HG03135 (cell line): ENCODE results near the gene MST1R.
"Not testable (repeated sequence)": the region's sequence is repeated elsewhere in the genome, so short reads cannot be mapped to it uniquely, and the experiment has no call there.

ENCODE experiments used
- ATAC-seq: cut with Tn5 transposase; IDR thresholded peaks from one replicate; pipeline ENCODE4 v1.9.1; 2021; ENCODE audit warnings: mild to moderate bottlenecking, moderate library complexity; ENCODE audit not compliant: unreplicated experiment

MST1R gene

DNA sequence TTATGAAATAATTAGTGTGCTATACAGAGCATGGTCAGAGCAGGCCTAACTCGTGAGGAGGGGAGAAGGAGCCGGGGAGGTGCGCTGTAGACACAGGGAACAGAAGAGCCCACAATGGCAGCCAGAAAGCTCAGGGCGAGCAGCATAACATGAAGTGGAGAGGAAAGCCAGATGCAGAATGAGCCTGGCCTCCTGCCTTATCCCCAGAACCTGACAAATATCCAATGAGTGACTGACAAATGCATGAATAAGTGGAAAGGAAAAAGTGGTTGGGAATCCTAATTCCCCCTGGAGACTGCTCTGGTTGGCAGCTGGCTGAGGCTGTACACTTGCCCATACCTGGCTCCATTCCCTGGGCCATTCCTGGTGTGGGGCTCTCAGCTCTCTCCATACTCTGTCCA, 9.2 kb upstream of the MST1R start:
- ATAC-seq = no peak

DNA sequence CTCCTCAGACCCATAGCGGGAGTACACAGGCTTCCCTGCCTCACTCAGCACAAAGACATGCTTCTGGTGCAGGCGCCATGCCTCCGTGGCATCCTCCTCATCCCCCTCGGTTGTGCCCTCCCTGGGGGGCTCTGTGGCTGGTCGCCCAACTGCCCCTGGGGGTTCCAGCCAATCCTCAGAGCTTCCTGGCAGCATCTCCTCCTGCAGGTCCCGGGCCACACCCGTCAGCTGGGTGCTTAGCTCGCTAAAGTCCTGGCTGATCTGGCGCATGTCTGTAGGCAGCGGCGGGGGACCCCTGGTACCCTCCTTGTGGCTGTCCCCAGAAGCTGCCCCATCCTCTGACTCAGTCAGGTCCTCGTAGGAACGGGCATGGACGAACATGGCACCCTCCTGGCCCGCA, 7.9 kb upstream of the MST1R start:
- no peak for ATAC-seq

DNA sequence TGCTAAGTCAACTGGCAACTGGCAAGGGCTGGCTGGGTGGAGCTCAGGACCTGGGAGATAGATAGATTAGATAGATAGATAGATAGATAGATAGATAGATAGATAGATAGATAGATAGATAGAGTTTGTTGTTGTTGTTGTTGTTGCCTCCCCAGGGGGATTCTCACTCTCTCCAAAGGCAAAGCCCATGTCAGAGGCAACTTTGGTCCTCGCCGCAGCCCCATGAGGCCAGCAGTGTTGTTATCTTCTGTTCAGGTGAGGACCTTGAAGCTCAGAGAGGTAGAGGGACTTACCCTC, 7.4 kb upstream of the MST1R start:
- no peak for ATAC-seq

DNA sequence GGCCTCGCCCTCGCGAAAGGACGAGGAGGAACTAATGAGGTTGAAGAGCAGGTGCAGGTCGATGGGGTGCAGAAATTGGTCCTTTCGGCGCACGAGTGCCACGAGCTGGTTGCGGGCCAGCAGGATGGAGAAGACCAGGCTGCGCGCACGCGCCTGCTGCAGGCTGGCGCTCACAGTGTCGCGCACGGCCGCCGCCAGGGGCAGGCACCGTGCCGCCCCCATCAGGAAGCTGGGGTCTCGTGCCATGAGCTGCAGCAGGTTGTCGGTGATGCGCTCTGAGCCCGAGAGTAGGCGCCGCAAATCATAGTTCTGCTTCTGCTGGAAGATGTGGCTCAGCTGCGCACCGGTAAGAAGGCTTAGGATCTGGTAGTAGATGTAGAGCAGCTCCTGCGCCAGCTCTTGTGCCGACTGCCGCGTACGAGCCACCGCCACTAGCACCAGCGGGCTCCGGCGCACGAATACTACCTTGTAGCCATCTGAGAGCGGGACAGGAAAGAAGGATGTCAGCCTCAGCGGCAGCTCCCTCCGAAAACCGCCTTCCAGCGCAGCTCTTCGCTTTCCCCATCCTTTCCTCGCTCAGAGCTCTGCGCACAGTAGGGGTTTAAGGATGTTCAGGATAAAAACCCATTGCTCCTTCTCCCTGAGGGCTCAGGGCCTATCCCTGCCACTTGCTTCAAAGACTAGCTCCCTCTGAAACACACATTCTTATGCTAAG, 6.9 kb upstream of the MST1R start:
- ATAC-seq = no peak

DNA sequence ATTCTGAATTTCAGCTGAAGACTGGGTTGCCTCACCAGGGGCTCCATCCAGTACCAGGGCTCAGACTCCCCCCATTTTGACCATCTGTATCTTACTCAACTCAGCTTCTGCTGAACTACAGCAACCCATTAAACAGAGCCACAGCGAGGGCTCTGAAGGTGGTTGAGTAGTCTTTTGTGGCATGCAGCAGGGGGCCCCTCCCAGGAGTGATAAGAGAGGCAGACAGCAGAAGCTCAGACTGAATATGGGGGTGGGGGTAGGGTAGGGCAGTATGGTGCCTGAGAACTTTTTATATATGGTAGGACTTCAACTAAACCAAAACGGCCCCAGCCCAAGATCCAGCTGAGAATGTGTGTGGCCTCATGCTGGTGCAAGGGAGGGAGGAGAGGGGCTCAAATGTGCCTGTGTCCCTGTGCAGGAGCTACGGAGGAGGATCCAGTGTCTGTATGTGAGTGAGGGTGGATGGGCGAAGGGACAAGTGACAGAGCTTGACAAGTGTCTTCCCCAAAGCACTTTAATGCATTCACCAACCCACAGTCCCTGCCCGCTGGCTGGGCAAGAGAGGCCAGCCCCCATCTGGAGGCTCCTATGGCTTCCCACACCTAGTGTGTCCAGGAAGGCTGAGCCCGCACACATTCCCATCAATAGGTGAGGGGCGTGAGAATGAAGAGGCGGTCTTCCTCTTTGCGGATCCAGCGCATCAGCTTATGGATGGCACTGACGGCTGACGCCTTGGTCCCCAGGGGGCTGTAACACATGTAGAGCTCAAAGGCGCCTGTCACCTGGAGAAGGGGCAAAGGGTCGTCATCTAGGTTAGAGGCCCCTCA, 4.9 kb upstream of the MST1R start:
- ATAC-seq = no peak

DNA sequence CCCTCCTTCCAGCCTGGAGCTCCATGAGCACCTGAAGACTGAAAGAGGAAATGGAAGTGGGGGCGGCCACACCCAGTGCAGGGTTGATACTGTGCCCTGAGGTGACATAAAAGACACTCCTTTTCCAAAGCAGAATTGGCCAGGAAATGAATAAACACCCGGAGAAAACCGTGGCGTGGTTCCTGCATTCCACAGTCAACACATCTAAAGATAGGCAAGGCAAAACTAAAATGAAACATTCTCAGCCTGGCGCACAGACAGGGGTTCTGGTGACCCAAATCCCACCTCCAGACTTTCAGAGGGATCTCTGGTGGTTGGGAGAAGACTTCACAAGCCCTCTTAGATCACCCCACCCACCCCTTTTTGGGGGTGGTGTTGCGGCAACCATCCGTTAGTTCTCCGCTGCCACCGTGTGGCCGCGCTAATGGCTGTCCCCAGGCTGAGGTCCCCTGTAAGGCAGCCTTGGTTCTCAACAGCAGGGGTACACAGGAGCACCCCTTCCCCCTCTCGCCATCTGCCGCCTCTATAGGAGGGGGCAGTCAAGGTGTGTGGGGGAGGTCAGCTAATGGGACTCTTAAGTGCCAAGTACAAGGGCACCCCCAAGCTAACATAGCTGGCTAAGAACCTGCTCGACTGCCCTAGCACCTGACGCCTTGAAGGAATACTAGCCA, 2.5 kb upstream of the MST1R start:
- no peak for ATAC-seq

DNA sequence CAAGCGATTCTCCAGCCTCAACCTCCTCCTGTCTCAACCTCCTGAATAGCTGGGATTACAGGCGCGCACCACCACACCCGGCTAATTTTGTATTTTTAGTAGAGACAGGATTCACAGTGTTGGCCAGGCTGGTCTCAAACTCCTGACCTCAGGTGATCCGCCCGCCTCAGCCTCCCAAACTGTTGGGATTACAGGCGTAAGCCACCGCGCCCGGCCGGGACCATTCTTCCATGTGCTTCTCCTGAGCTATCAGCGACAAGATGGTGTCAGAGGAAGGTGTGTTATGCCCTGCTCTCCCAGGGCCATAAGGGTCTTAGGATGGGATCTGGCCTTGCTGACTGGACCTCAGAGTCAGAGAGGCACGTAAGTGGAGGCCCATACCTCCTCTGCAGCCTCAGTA, 775 bp upstream of the MST1R start:
- ATAC-seq = not testable (repeated sequence)

DNA sequence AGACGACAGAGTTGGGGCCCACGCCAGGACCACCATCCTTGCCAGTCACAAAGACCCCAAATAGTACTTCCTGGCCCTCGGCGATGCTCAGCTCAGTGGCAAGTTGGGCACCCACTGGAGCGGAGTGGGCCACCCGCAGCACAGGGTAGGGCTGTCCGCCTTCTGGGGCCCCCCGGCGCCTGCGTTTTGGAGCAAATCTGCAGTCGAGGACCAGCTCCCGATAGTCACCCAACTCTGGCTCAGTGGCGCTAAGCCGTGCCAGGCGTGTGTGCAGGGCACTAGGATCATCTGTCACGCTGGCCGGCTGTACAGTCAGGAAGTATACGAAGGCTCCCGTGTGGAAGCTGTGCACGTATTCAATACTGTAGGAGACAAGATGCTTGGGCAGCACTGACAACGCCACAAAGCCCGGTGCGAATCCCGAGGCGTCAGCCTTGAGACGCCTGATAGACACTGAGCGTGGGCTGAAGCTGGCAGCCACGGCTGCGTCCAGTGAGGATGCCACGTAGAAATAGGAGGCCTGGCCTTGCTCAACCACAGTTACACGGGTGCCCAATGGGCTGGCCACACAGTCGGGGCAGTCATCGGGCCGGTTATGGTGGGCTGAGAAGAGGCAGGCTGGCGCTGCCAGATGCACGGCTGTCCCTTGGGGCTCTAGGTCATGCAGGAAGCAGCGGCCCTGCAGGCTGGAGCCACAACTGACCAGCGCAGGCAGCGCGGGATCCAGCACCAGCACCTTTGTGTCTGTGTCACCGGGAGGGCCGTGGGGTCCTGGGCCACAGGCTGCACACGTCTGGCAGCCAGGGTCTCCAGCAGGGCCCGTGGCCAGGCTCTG, 945 bp downstream of the MST1R start:
- no peak for ATAC-seq

DNA sequence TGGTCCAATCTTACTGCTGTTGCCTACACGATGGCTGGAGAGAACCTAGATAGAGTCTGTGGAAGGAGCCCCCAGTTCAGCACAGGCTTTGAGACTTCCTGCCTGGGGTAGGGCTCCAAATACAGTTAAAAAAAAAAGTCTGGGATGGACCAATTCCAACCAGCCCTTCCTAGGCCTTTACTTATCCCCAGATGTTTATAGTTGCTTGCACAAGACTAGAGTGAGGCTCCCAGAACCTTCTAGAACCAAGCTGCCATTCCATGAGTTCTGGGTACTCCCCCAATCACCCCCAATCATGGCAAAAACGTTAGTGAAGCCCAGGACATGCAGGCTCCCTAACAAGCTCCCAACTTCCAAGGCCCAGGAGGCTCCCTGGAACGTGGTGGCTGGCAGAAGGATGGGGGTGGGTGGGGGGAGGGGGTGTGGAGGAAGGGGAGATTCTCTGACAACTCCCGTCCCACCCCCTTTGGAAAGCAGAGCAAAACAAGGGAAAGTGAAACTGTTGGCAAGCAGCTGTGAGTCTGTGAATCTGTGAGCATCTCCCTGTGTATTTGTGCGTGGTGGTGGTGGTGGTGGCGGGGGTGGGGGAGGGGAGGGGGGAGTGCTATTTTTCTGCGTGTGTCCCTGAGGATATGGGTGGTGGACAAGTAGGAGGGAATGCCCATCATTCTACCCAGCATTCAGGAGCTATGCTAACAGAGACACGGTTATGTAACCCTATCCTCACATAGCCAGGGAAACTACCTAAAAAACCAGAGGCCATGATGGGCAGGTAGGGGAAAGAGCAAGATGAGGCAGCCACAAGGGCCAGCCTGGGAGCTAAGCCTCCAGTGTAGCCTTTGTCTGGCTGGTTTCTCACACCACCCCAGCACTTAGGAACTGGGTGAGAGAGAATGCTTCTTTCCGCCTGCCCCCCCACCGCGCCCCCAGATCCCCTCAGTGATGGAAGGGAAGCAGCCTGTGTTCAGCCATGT, 2.0 kb downstream of the MST1R start:
- no peak for ATAC-seq

DNA sequence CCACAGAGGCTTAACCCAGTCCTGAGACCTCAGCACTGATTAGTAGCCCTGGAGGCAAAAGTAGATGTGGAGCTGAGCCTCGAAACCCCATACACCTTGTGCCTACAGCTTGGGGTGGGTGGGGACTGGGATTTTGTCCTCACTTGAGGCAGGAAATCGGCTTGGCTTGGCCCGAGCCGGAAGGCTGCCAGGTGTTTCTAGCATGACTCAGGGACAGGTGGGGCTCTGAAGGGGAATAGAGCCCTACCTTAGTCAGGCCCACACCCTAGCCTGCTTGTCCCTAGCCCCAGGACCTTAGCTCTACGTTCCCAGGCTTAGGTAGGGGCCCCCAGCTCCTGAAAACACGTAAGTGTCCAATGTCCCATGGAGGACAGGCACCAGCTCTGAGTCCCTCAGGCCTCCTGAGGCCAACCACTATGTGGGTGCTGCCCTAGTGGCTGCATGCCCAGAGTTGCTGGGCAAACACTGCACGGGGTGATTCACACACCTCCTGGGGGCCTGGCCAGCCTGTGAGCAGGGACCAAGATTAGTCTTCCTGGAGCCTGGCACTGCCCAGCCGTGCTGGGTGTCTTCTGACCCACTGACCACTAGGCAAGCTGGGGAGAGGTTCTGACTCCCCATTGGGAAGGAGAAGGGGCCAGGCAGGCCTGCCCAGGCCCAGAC, 3.1 kb downstream of the MST1R start:
- no peak for ATAC-seq

DNA sequence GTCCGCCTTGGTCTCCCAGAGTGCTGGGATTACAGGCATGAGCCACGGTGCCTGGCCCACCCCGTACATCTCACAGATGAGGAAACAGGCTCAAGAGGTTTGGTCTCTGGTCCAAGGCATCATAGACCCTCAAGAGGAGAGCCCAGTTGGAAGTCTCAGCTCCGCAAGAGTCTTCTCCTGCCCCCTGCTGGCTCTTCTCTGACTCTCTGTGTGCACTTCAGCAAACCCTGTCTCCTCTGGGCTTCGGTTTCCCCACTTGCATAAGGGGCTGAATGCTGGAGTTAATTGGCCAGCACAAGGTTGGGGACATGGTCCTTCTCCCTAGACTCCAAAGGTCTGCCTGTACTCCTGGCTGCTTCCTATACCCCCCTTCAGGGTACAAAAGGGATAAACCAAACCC, 3.9 kb downstream of the MST1R start:
- ATAC-seq = no peak

DNA sequence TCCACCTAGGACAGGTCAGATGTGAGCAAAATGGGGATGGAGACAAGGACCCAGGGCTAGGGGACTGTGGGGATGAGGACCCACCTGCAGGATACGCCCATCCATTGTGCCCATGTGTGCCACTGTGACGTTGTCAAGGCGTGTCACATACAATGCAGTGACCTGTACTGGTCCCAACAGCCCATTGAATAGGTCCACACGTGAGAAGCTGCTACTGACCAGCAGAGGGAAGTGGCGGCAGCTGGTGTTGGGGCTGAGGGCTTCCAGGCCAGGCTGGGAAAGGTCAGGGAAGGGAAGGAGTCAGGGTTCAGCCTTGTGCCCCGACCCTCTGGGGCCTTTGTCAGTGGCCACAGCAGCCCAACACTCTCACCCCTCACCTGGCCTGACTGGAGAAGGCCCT, 4.7 kb downstream of the MST1R start:
- ATAC-seq = no peak

DNA sequence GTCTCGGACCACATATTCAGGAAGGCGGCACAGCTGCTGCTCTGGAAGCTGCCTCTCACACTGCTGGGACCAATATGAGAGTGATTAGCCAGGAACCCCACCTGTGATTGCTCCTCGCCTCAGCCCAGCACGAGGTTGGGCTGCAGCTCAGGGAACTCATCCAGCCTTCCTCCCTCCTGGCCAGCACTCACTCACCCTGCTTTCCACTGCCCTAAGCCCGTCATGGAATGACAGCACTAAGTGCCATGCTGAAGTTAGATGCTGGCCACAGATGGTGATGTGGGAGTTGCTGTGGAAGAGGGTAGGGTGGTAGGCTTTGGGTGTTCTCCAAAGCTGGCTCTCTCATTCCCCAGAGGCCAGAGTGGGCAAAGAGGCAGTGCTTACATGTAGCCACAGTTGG, 7.3 kb downstream of the MST1R start:
- ATAC-seq = no peak

DNA sequence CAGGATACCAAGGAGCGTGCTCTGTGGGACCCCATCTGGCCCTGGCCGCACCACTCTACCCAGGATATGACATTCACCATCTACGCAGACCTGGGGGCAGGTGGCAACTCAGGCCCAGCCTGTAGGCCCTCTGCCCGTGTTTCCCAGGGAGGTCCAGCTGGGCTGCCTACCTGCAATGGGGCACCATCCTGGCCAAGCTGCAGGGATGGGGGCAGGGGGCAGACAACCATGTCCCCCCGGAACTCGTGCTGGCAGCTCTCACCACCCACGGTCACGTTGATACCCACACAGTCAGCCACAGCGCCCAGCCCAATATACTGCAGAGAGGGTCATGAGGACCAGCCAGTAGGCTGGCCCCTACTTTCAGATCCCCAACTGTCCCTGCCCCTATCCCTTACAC, 7.9 kb downstream of the MST1R start:
- ATAC-seq = no peak

DNA sequence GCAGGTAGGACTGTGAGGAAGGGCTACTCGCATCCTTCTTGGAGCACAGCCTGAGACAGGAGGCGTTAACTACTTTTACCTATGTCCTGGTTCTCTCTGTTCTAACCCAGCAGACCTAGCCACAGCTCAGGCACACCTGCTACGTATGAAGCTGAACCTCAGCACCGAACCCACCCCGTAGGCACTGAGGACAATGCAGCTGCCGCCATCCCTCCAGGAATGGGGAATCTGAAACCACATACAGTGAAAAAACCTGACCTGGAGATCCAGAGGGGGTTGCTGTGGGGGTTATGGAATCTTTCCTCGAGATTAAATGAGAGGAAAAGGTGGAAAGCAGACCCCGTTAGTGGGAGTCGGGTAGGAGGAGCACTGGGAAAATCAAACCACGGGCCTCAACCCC, 14.4 kb downstream of the MST1R start:
- ATAC-seq = no peak

DNA sequence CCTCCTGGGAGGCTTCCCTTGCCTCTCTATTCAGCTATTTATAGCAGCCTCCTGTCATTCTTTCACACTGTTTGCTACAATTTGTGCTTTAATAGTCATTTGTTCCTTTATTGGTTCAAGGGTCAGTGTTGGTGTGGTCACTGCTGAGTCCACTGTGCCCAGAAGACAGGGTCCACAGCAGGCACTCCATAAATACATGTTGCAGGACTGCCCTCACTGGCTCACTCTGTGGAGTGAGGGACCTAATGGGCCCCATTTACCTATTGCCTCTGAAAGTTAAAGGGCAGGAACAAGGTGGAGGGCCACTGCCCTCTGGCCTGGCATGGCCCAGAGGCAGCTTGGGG, 16.8 kb downstream of the MST1R start:
- ATAC-seq = no peak

DNA sequence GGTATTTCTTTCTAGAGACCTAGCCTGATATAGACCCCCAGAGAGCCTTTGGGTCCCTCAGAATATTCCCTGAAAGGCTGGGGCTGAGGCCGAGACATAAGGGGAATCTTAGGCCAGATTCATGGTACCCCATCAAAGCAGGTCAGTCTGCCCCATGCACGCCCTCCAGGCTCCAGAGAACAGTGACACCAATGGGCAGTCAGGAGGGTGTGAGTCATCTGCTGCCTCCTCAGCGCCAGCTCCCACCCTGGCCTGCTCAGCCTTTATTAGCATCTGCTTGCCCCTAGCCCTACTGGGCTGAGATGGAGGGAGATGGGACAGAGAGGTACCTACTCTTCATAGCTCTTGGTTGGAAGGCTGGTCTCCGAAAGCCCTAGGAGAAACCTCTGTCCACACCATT, 19.7 kb downstream of the MST1R start:
- no peak for ATAC-seq

DNA sequence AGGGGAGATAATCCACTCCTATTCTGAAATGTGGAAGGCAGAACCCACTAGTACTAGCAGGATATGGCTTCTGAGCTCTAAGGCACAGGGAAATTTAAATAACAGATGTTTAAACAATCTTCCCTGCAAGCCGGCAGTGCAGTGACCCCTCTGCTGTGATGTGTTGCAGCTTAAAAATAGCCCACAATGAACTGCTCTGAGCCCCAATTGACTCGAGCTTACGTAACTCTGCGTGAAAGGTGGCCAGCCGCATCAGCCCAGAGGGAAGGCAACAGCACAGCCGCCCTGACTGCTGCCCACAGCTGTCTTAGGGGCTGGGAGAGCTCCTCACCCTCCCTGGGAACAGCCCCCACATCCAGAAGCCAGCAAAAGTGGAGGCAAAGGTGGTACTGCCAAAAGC, 21.5 kb downstream of the MST1R start:
- ATAC-seq = no peak

DNA sequence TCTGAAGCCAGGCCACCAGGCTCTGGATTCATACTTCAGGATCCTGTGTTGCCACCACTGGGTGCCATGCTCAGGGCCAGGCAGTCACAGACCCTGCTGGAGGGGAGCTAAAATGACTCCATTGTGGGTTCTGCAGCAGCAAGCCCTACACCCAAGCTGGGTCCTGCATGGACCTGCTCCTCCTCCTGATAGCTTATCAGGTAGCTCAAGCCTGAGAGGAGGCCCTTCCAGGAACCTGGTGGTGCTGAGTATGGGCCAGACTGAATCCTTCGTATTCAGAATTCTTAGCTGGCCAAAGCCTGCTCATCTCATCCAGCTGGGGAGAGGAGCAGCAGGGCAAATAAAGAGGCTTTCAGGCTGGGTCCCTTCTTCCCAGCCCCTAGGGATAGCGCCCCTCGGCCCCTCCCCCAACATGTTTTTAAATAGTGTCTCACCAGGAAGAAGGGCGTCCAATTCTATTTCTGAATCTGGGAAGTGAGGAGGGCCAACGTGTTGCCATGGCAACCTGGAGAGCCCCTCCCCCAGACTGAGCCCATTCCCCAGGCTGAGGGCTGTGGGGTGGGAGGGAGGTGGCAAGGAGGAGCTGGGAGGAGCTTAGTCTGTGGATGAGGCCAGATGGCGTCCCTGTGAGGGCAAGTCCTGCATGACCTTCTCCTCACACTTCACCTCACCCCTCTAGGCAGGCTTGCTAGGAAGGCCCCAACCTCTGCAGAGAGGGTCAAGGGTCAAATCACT, 22.9 kb downstream of the MST1R start:
- ATAC-seq = no peak
